K562 (cell line): ENCODE data around the gene SPAG4. TPM values are rescaled to one million over a fixed set of nuclear protein-coding genes. Genes with fewer than 3 reads are reported as not detected.

ENCODE experiments used
- DNMT1 ChIP-seq: fragments of 450-650 bp; IDR thresholded peaks from 2 replicates; pipeline ENCODE4 v1.6.1; 2016; ENCODE audit warnings: antibody characterized with exemption, mild to moderate bottlenecking
- GTF2F1 ChIP-seq: IDR thresholded peaks from 2 replicates; pipeline ENCODE4 v1.6.1; 2011; ENCODE audit warnings: low read depth, low read length, improper control_type of control experiment
- NFYB ChIP-seq: IDR thresholded peaks from 2 replicates; pipeline ENCODE4 v1.6.1; 2011; ENCODE audit warnings: mild to moderate bottlenecking, moderate library complexity; ENCODE audit not compliant: insufficient read length; ENCODE audit errors: extremely low read depth
- ZNF316 ChIP-seq: fragments of 450-650 bp; IDR thresholded peaks from 2 replicates; pipeline ENCODE4 v1.6.1; 2016
- ZNF766 ChIP-seq: fragments of 200-800 bp; sonication (Bioruptor generic); conservative IDR thresholded peaks from 2 replicates; pipeline ENCODE4 v1.6.1; 2016; ENCODE audit warnings: missing genetic modification characterization, missing compliant biosample characterization
- polyA plus RNA-seq, 8 experiments: library from polyadenylated mRNA; depleted of rRNA in 4 of 8; stranded (reverse) in 5 of 8; unstranded in 3 of 8; fragments of >200 nt; fragmentation: Nextera tagmentation in 2 of 8; fragmentation: Illumina TruSeq in 1 of 8; extraction: Ambion mirVana in 2 of 8; extraction: Trizol in 1 of 8; gene quantifications; 2 replicates each; pipeline versions ENCODE4 v1.2.1 to v1.2.3, GENCODE V29; 2011 to 2014; ENCODE audit warnings: inconsistent platforms in 1 of 8, missing spikeins in 1 of 8
- total RNA-seq, 7 experiments: library from RNA; depleted of rRNA in 6 of 7; stranded (reverse); fragments of >200 nt in 6 of 7; fragmentation: Illumina TruSeq in 2 of 7; extraction: Trizol in 2 of 7; gene quantifications; 2 replicates each; pipeline versions ENCODE4 v1.2.1 to v1.2.3, GENCODE V29; 2011 to 2021; ENCODE audit warnings: low replicate concordance in 1 of 7
- TF ChIP-seq, protein P1 (sequence below), 2 experiments: fragments of 450-650 bp in 1 of 2; sonication (generic) in 1 of 2; formaldehyde crosslinking in 1 of 2; IDR thresholded peaks; 2 replicates each; pipeline versions ENCODE4 v1.7.1 to v1.9.0; 2016 to 2022; ENCODE audit warnings: inconsistent platforms in 1 of 2, mild to moderate bottlenecking in 1 of 2, missing genetic modification reagents in 1 of 2

Gene SPAG4
- total and polyA plus RNA-seq, 9 of the 15 experiments (the other 6 are each of a cell fraction or from before 2014, with no cell fraction given): 1.6 to 11.4 (median 4.6) TPM

DNA sequence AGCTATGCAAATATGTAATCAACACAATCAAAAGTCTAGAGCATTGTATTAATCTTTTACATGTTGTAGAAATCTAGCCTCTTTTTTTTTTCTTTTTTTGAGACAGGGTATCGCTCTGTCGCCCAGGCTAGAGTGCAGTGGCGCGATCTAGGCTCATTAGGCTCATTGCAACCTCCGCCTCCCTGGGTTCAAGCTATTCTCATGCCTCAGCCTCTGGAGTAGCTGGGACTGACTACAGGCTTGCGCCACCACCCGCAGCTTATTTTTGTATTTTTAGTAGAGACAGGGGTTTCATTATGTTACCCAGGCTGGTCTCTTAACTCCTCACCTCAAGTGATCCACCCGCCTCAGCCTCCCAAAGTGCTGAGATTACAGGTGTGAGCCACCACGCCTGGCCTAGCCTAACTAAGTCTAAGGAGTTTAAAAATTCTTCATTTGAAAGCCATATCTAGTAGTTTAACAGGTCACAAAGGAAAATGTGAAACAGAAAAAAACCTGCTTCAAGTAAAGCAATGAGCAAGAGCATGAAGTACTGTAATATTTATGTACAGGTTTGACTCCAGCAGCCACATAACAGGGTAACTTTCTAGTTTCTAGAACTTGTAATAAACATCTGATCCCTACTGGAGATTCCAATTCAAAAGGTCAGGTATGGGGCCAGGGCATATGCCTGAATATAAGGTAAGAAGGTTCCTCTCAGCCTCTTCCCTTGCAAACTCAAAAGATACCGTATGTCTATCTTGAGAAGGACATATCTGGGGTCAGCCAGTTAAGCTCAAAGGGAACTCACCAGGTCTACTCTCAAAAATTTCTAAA, 44.7 kb downstream of the SPAG4 start (continued):
- TF ChIP-seq NFYB (no peak), ZNF766 (CRISPR knock-in tag) (no peak), ZNF316 (no peak), GTF2F1 (no peak), DNMT1 (no peak)
- TF ChIP-seq, protein P1, sequence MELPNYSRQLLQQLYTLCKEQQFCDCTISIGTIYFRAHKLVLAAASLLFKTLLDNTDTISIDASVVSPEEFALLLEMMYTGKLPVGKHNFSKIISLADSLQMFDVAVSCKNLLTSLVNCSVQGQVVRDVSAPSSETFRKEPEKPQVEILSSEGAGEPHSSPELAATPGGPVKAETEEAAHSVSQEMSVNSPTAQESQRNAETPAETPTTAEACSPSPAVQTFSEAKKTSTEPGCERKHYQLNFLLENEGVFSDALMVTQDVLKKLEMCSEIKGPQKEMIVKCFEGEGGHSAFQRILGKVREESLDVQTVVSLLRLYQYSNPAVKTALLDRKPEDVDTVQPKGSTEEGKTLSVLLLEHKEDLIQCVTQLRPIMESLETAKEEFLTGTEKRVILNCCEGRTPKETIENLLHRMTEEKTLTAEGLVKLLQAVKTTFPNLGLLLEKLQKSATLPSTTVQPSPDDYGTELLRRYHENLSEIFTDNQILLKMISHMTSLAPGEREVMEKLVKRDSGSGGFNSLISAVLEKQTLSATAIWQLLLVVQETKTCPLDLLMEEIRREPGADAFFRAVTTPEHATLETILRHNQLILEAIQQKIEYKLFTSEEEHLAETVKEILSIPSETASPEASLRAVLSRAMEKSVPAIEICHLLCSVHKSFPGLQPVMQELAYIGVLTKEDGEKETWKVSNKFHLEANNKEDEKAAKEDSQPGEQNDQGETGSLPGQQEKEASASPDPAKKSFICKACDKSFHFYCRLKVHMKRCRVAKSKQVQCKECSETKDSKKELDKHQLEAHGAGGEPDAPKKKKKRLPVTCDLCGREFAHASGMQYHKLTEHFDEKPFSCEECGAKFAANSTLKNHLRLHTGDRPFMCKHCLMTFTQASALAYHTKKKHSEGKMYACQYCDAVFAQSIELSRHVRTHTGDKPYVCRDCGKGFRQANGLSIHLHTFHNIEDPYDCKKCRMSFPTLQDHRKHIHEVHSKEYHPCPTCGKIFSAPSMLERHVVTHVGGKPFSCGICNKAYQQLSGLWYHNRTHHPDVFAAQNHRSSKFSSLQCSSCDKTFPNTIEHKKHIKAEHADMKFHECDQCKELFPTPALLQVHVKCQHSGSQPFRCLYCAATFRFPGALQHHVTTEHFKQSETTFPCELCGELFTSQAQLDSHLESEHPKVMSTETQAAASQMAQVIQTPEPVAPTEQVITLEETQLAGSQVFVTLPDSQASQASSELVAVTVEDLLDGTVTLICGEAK (IDR thresholded peaks at IDR 0.05): no peak
- TF ChIP-seq, protein P1 (CRISPR knock-in tag; IDR thresholded peaks at IDR 0.05): no peak
